ENCODE data around the gene OR5K4. TPM values are rescaled to one million over a fixed set of nuclear protein-coding genes. Genes with fewer than 3 reads are reported as not detected.
"Not testable (repeated sequence)": the region's sequence is repeated elsewhere in the genome, so short reads cannot be mapped to it uniquely, and the experiment has no call there.

Gene OR5K4
- total RNA-seq, 2 donors from 2014 or later, result not detected

DNA sequence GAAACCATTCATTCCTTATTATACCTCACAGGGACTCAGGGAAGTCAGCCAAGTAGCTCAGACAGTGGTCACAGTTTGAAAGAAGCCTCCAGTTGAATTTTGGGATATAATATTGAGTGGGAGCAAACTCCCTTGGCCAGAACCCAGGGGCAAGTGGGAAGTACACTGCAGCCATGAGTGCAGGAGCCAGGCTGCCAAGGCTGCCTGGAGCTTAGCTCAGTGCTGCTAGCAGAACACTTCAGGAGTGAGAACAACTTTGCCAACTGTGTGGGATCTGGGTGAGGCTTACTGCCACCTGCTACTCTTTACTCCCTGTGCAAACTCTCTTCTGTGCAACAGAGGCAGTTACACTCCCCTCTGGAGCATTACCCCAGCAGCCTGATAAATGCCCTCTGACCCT lies 41.4 kb downstream of the OR5K4 start:
- Mint-ChIP-seq H3K27ac (no peak overlapping the region), H3K27me3 (peaks cover 22% of the 10 kb centered on the region), H3K4me1 (no peaks in the 10 kb centered on the region), H3K36me3 (ENCODE audit: low read depth) (peaks cover 2% of the 10 kb centered on the region), H3K4me3 (no peak overlapping the region)
- no peak for ATAC-seq
- peaks cover 2% of the 10 kb centered on the region for H3K9me3 ChIP-seq (ENCODE audit: control insufficient read depth, low read length, poor library complexity, severe bottlenecking)
- DNase-seq, result no peak

DNA sequence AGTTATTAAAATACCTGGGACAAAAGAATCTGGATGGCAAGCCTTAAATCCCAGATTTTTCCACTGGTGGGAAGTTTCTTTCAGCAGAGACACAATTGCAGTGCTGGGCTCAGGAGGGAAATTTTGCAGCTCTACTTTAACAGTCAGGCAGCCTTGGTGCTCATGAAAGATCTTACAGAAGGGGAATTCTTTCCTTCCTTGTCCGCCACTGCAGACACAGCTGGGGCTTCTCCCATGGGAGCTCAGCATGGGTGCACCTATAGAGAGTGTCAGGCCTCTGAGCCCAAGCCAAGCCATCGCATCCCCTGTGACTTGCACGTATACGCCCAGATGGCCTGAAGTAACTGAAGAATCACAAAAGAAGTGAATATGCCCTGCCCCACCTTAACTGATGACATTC lies 42.8 kb downstream of the OR5K4 start:
- H3K36me3 Mint-ChIP-seq (ENCODE audit: low read depth); H3K4me1 Mint-ChIP-seq; H3K9me3 ChIP-seq (ENCODE audit: control insufficient read depth, low read length, poor library complexity, severe bottlenecking); H3K27ac Mint-ChIP-seq; DNase-seq; H3K4me3 Mint-ChIP-seq; ATAC-seq: not testable (repeated sequence)
- peaks cover 16% of the 10 kb centered on the region for H3K27me3 Mint-ChIP-seq

DNA sequence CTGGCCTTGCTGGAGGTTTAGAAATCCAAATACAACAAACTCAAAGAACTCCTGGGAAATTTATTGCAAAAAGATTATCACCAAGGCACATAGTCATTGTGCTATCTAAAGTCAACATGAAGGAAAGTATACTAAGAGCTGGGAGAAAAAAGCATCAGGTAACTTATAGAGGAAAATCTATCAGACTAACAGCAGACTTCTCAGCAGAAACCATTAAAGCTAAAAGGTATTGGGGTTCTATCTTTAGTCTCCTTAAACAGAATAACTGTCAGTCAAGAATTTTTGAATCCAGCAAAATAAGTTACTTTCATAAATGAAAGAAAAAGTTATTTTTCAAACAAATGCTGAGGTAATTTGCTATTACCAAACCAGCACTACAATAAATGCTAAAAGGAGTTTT lies 44.9 kb downstream of the OR5K4 start:
- no peak for DNase-seq
- no peaks in the 10 kb centered on the region for H3K4me1 Mint-ChIP-seq
- H3K9me3 ChIP-seq (ENCODE audit: control insufficient read depth, low read length, poor library complexity, severe bottlenecking), result peaks cover 8% of the 10 kb centered on the region
- H3K36me3 Mint-ChIP-seq (ENCODE audit: low read depth), result peaks cover 2% of the 10 kb centered on the region
- H3K27ac Mint-ChIP-seq, result no peak overlapping the region
- no peak overlapping the region for H3K4me3 Mint-ChIP-seq
- peaks cover 16% of the 10 kb centered on the region for H3K27me3 Mint-ChIP-seq
- no peak for ATAC-seq

DNA sequence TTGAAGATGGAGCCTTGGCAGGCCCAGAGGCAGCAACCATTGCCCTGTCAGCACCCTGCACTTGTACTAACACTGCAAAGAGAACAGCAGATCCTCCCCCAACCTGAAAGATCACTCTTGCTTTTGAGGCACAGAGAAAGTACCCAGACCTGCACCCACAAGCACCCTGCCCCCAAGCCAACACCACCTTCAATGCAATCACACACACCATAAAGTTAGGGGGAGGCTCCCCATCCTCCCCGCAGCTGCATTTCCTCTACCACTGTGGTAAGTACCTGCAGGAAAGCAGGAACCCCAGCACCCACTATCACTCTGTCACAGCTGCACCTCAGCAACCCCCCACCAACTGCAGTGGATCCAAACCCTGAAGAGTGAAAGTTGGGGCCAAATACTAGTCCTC lies 48.9 kb downstream of the OR5K4 start:
- peaks cover 18% of the 10 kb centered on the region for H3K9me3 ChIP-seq (ENCODE audit: control insufficient read depth, low read length, poor library complexity, severe bottlenecking)
- Mint-ChIP-seq H3K36me3 (ENCODE audit: low read depth) (peaks cover 2% of the 10 kb centered on the region), H3K27ac (no peak overlapping the region), H3K4me3 (no peak overlapping the region), H3K4me1 (no peaks in the 10 kb centered on the region), H3K27me3 (no peaks in the 10 kb centered on the region)
- no peak for DNase-seq
- no peak for ATAC-seq

DNA sequence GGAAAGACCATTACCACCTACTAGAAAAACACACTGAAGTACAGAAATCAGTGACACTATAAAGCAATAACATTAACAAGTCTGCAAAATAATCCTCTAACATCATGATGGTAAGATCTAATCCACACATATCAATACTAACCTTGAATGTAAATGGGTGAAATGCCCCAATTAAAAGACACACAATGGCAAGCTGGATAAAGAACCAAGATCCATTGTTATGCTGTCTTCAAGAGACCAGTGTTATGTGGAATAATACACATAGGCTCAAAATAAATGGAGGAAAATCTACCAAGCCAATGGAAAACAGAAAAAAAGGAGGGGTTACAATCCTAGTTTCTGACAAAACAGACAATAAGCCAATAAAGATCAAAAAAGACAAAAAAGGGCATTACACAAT lies 50.4 kb downstream of the OR5K4 start:
- Mint-ChIP-seq H3K4me1 (no peaks in the 10 kb centered on the region), H3K27ac (no peak overlapping the region), H3K36me3 (ENCODE audit: low read depth) (peaks cover 2% of the 10 kb centered on the region), H3K4me3 (no peak overlapping the region), H3K27me3 (no peaks in the 10 kb centered on the region)
- ATAC-seq (no peak), DNase-seq (no peak)
- H3K9me3 ChIP-seq (ENCODE audit: control insufficient read depth, low read length, poor library complexity, severe bottlenecking), result peaks cover 18% of the 10 kb centered on the region

Other genes starting within 250 kb of the OR5K4 start
- not detected for gene OR5H1, start 223.1 kb upstream of the OR5K4 start, total RNA-seq
- not detected for gene OR5H14, start 206.4 kb upstream of the OR5K4 start, total RNA-seq
- not detected for gene OR5H15, start 187.2 kb upstream of the OR5K4 start, total RNA-seq
- not detected for gene OR5H6, start 89.6 kb upstream of the OR5K4 start, total RNA-seq
- gene OR5H2, start 71.3 kb upstream of the OR5K4 start, total RNA-seq, result not detected
- gene OR5K3, start 36.8 kb downstream of the OR5K4 start, total RNA-seq, result not detected
- not detected for gene OR5K1, start 109.3 kb downstream of the OR5K4 start, total RNA-seq
- not detected for gene OR5K2, start 143.8 kb downstream of the OR5K4 start, total RNA-seq
- gene CLDND1, start 169.0 kb downstream of the OR5K4 start, total RNA-seq, result 100 to 1,000 TPM; 195 to 285 TPM
- gene GPR15, start 178.1 kb downstream of the OR5K4 start, total RNA-seq, result 100 to 1,000 TPM in 1 of 2 donors, 10 to 100 TPM in 1; 43.2 to 181 TPM
- gene CPOX, start 239.8 kb downstream of the OR5K4 start, total RNA-seq, result 10 to 100 TPM; 17.1 to 19.8 TPM